Measurements from ENCODE around the gene CYGB. TPM values are rescaled to one million over a fixed set of nuclear protein-coding genes. Genes with fewer than 3 reads are reported as not detected.
A peak's percentile ranks its signal among the peaks of the same experiment; 100 is the strongest.
"Not testable (repeated sequence)": the region's sequence is repeated elsewhere in the genome, so short reads cannot be mapped to it uniquely, and the experiment has no call there.

CYGB gene
- total and polyA plus RNA-seq, 4 donors = 9.0 to 34.4 (median 24.2) TPM

DNA sequence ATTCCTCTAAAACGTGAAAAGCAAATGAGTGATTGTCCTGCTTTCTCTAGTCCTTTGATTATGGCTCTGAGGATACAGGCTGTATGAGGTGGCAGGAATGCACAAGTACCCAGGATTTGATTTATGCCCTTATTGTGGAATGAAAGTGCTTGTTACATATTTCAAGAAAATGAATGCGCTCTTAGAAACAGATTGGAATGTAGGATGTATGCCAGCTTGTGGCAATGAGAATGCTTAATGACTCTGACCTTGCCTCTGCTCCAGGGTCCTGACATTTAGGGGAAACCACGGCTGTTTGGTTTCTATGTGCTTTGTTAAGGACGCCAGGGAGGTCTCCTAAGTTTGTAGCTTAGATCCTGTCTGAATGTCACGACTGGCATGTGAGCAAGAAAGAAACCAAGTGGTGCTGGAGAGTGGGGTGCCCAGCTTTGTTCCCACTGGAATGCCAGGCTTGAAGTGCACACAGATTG is 24.3 kb upstream of the CYGB start:
- peaks cover 36% of the 10 kb centered on the region for H3K36me3 ChIP-seq (ENCODE audit: control insufficient read depth, insufficient read depth, low read length)
- peak in 1 of 6 donors; percentile 64 for DNase-seq (ENCODE audit: low read depth in 4 of 6, low spot score in 6 of 6)
- 45% methylated on average over 4 of the region's 5 CpGs for WGBS (ENCODE audit: insufficient coverage)
- no peaks in the 10 kb centered on the region for H3K9me3 ChIP-seq (ENCODE audit: control insufficient read depth, insufficient read depth, low read length)
- H3K4me3 ChIP-seq (ENCODE audit: low read depth, low read length) = no peak overlapping the region
- H3K4me1 ChIP-seq (ENCODE audit: control insufficient read depth, insufficient read depth, low read length) = peaks cover 48% of the 10 kb centered on the region
- no peaks in the 10 kb centered on the region for H3K27me3 ChIP-seq (ENCODE audit: control insufficient read depth, insufficient read depth, low read length)
- peak overlapping the region; percentile 80 for H3K27ac ChIP-seq (ENCODE audit: low read depth, low read length)

DNA sequence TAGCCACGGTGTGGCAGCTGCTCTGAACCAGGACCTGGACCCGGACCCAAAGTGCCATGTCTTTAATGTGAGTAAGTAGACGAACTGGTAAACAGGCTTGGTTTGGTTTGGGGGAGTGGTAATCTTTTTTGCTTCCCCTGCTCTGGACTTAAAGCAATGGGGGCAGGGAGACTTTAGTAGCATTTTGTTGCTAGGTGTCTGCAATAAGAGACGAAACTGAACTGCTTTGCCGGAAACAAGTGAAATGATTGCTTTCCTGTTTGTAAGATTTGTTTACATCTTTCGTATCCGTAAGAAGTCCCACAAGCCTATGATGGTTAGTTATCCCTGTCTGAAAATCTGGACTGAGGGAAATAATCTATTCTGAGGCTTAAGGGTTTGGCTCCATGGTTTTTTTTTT is 23.8 kb upstream of the CYGB start:
- H3K27me3 ChIP-seq (ENCODE audit: control insufficient read depth, insufficient read depth, low read length) = no peaks in the 10 kb centered on the region
- H3K4me3 ChIP-seq (ENCODE audit: low read depth, low read length) = no peak overlapping the region
- peak overlapping the region; percentile 80 for H3K27ac ChIP-seq (ENCODE audit: low read depth, low read length)
- H3K9me3 ChIP-seq (ENCODE audit: control insufficient read depth, insufficient read depth, low read length) = no peaks in the 10 kb centered on the region
- peaks cover 50% of the 10 kb centered on the region for H3K4me1 ChIP-seq (ENCODE audit: control insufficient read depth, insufficient read depth, low read length)
- DNase-seq (ENCODE audit: low read depth in 4 of 6, low spot score in 6 of 6) = no peak
- H3K36me3 ChIP-seq (ENCODE audit: control insufficient read depth, insufficient read depth, low read length) = peaks cover 31% of the 10 kb centered on the region
- 68% methylated on average over 3 of the region's 7 CpGs for WGBS (ENCODE audit: insufficient coverage)

DNA sequence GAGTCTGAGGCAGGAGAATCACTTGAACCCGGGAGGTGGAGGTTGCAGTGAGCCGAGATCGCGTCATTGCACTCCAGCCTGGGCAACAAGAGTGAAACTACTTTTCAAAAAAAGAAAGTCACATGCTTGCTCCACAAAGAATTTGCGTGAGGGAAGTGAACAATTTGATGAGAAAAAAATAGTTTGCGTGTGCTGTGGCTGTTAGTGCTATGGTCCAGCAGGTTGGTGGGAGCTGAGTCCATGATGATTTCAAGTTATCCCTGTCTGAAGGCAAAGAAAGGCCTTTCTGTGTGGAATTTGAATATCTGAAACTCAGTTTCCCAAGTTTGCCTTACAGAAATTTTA is 23.3 kb upstream of the CYGB start:
- H3K4me1 ChIP-seq (ENCODE audit: control insufficient read depth, insufficient read depth, low read length) = peaks cover 47% of the 10 kb centered on the region
- peak overlapping the region; percentile 5 for H3K4me3 ChIP-seq (ENCODE audit: low read depth, low read length)
- no peaks in the 10 kb centered on the region for H3K27me3 ChIP-seq (ENCODE audit: control insufficient read depth, insufficient read depth, low read length)
- H3K36me3 ChIP-seq (ENCODE audit: control insufficient read depth, insufficient read depth, low read length) = peaks cover 27% of the 10 kb centered on the region
- peak overlapping the region; percentile 80 for H3K27ac ChIP-seq (ENCODE audit: low read depth, low read length)
- WGBS (ENCODE audit: insufficient coverage) = 83% methylated on average over 5 of the region's 6 CpGs
- DNase-seq (ENCODE audit: low read depth in 4 of 6, low spot score in 6 of 6) = no peak
- H3K9me3 ChIP-seq (ENCODE audit: control insufficient read depth, insufficient read depth, low read length) = no peaks in the 10 kb centered on the region

DNA sequence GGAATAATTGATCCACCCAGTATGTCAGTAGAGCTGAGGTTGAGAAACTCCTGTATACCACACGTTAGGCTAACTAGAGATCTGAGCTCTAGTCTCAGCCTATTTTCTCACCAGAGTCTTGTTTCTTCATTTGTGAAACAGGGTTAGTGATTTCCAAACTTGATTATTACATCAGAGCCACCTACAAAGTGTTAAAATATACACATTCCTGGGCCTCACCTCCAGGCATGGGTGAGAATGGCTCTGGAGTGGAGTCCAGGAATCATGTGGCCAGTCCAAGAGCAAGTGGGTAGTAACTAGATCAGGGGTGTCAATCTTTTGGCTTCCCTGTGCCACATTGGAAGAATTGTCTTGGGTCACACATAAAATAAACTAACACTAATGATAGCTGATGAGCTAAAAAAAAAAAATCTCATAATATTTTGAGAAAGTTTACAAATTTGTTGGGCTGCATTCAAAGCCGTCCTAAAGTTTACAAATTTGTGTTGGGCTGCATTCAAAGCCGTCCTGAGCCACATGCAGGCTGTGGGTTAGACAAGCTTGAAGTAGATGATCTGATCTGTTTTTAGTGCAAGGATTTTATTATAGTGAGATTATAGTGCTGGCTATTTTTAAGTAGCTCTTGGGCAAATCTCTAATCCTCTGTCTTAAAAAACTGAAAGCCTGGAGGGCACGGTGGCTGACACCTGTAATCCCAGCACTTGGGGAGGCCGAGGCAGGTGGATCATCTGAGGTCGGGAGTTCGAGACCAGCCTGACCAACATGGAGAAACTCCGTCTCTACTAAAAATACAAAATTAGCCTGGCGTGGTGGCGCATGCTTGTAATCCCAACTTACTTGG is 22.7 kb upstream of the CYGB start:
- Histone ChIP-seq H3K9me3 (ENCODE audit: control insufficient read depth, insufficient read depth, low read length) (no peaks in the 10 kb centered on the region), H3K4me1 (ENCODE audit: control insufficient read depth, insufficient read depth, low read length) (peaks cover 41% of the 10 kb centered on the region), H3K27ac (ENCODE audit: low read depth, low read length) (peak overlapping the region; percentile 80), H3K4me3 (ENCODE audit: low read depth, low read length) (peak overlapping the region; percentile 5), H3K27me3 (ENCODE audit: control insufficient read depth, insufficient read depth, low read length) (no peaks in the 10 kb centered on the region), H3K36me3 (ENCODE audit: control insufficient read depth, insufficient read depth, low read length) (peaks cover 22% of the 10 kb centered on the region)
- 91% methylated on average over 5 of the region's 10 CpGs for WGBS (ENCODE audit: insufficient coverage)
- no peak for DNase-seq (ENCODE audit: low read depth in 4 of 6, low spot score in 6 of 6)

DNA sequence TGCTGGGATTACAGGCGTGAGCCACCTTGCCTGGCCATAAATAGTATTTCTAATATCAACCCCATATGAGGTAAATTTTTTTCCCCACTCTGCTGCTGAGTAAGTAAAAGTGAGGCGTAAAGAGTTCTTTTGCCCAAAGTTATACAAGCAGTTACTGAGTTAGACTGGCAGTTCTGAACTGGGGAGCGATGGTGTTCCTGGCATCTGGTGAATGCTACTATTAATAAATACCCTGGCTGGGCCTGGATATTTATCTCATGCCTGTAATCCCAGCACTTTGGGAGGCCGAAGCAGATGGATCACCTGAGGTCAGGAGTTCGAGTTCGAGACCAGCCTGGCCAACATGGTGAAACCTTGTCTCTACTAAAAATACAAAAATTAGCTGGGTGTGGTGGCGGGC is 22.0 kb upstream of the CYGB start:
- 88% methylated on average over 1 of the region's 7 CpGs for WGBS (ENCODE audit: insufficient coverage)
- H3K27me3 ChIP-seq (ENCODE audit: control insufficient read depth, insufficient read depth, low read length); DNase-seq (ENCODE audit: low read depth in 4 of 6, low spot score in 6 of 6); H3K9me3 ChIP-seq (ENCODE audit: control insufficient read depth, insufficient read depth, low read length): not testable (repeated sequence)
- H3K36me3 ChIP-seq (ENCODE audit: control insufficient read depth, insufficient read depth, low read length) = peaks cover 18% of the 10 kb centered on the region
- peak overlapping the region; percentile 50 for H3K4me3 ChIP-seq (ENCODE audit: low read depth, low read length)
- H3K4me1 ChIP-seq (ENCODE audit: control insufficient read depth, insufficient read depth, low read length) = peaks cover 38% of the 10 kb centered on the region
- H3K27ac ChIP-seq (ENCODE audit: low read depth, low read length) = peak overlapping the region; percentile 80

DNA sequence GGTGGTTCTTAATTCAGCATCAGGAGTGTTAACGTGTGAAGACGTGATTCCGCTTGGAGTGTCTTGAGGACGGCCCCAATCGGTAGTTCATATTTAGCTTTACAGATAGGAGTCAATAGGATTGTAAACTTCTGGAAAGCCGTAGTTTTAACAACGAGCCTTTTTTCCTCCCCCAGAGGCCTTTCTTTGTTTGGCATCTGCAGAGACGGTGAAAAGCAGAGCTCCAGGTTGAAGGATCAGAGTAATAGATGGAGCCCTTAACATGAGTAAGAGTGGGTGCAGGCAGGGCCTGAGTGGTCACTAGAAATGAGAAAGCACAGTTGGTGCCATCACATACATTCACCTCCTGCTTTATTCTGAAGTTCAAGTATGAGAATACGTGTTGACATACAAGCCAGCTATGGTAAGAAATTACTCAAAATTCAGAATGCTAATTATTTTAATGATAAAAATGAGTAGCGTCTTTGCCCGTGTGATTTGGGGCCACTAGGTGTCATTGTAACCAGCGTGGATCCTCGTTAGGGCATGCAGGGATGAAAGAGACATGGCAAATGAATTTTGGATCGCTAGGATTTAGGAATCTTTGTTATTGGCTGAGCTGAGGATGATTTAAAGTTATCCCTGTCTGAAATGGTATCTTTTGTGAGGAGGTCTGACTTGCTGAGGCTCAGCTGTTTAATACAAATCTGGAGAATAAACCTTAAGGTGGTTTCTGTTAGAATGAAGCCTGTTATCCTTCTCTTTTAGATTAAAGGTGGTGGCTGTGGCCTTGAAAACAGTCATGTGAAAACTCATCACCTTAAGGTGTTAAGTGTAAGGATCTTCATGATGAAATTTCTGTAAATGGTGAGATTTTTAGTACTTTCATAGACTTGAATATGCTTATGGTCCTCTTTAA is 20.9 kb upstream of the CYGB start:
- peak in 2 of 6 donors; percentile 61 to 83 for DNase-seq (ENCODE audit: low read depth in 4 of 6, low spot score in 6 of 6)
- H3K4me1 ChIP-seq (ENCODE audit: control insufficient read depth, insufficient read depth, low read length) = peaks cover 47% of the 10 kb centered on the region
- H3K27ac ChIP-seq (ENCODE audit: low read depth, low read length) = peak overlapping the region; percentile 80
- H3K9me3 ChIP-seq (ENCODE audit: control insufficient read depth, insufficient read depth, low read length) = no peaks in the 10 kb centered on the region
- H3K36me3 ChIP-seq (ENCODE audit: control insufficient read depth, insufficient read depth, low read length) = peaks cover 11% of the 10 kb centered on the region
- peak overlapping the region; percentile 50 for H3K4me3 ChIP-seq (ENCODE audit: low read depth, low read length)
- no peaks in the 10 kb centered on the region for H3K27me3 ChIP-seq (ENCODE audit: control insufficient read depth, insufficient read depth, low read length)
- 0% methylated on average over 10 of the region's 14 CpGs for WGBS (ENCODE audit: insufficient coverage)

DNA sequence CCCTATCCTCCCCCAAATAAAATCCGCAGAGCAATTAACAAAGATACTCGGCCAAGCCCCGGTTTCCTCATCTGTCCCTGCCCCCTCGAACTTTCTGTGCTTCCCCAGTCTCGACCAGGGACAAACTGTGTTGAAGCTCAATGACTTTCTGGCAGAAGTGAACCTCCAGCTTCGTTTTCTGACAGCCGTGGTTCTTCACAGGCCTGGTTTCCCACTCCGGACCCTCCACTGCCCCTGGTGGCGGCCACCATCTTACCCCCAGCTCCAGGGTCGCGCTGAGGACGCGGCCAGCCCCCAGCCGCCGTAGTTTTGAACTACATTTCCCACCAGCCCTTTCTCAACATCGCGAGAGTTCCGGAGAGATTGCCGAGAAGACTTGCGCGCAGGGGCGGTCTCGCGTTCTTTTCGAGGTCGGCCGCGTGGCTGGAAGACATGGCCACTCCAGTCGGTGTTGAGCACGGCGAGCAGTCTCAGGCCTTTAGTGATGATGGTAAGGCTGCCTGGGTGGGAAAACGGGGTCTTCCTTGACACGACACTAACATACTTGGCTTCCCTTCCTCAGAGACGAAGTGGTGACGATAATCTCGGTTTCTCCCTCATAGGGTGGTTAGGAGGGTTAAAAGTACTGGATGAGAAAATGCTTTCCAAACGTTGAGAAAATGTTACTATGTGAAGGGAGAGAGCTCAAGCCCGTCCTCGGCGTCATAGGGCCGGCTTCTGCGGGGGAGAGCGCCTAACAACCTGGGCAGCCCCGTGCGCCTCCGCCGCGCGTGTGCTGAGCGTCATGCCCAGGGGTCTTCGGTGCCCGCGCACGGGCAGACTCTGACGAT is 20.1 kb upstream of the CYGB start:
- Histone ChIP-seq H3K4me1 (ENCODE audit: control insufficient read depth, insufficient read depth, low read length) (peaks cover 50% of the 10 kb centered on the region), H3K36me3 (ENCODE audit: control insufficient read depth, insufficient read depth, low read length) (peaks cover 11% of the 10 kb centered on the region), H3K27ac (ENCODE audit: low read depth, low read length) (peak overlapping the region; percentile 80), H3K4me3 (ENCODE audit: low read depth, low read length) (peak overlapping the region; percentile 50), H3K27me3 (ENCODE audit: control insufficient read depth, insufficient read depth, low read length) (no peaks in the 10 kb centered on the region), H3K9me3 (ENCODE audit: control insufficient read depth, insufficient read depth, low read length) (no peaks in the 10 kb centered on the region)
- 1% methylated on average over 50 of the region's 55 CpGs for WGBS (ENCODE audit: insufficient coverage)
- DNase-seq (ENCODE audit: low read depth in 4 of 6, low spot score in 6 of 6) = peak; percentile 92 to 98 (median 94)

DNA sequence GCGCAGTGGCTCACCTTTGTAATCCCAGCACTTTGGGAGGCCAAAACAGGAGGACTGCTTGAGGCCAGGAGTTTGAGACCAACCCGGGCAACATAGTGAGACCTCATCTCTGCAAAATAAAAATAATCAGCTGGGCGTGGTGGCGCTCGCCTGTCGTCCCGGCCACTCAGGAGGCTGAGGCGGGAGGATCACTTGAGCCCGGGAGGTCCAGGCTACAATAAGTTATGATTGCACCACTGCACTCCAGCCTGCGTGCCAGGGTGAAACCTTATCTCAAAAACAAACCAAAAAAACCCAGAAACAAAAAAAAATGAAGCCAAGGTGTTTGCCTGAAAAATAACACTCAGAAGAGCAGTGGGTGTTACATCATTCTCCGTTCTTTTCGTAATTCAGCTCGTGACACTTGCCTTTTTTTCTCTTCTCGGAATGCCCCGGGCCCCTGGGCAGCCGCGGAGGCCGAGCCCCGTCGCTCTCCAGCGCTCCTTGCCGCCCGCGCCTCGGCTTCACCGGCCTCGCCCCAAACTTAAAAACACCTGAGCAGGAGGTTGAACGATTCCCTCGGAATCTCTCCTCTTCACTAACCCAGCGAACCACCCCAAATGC is 19.4 kb upstream of the CYGB start:
- H3K9me3 ChIP-seq (ENCODE audit: control insufficient read depth, insufficient read depth, low read length) = no peaks in the 10 kb centered on the region
- peaks cover 4% of the 10 kb centered on the region for H3K36me3 ChIP-seq (ENCODE audit: control insufficient read depth, insufficient read depth, low read length)
- WGBS (ENCODE audit: insufficient coverage) = 64% methylated on average over 30 of the region's 30 CpGs
- peaks cover 44% of the 10 kb centered on the region for H3K4me1 ChIP-seq (ENCODE audit: control insufficient read depth, insufficient read depth, low read length)
- peak overlapping the region; percentile 50 for H3K4me3 ChIP-seq (ENCODE audit: low read depth, low read length)
- no peaks in the 10 kb centered on the region for H3K27me3 ChIP-seq (ENCODE audit: control insufficient read depth, insufficient read depth, low read length)
- DNase-seq (ENCODE audit: low read depth in 4 of 6, low spot score in 6 of 6) = no peak
- H3K27ac ChIP-seq (ENCODE audit: low read depth, low read length) = peak overlapping the region; percentile 61

DNA sequence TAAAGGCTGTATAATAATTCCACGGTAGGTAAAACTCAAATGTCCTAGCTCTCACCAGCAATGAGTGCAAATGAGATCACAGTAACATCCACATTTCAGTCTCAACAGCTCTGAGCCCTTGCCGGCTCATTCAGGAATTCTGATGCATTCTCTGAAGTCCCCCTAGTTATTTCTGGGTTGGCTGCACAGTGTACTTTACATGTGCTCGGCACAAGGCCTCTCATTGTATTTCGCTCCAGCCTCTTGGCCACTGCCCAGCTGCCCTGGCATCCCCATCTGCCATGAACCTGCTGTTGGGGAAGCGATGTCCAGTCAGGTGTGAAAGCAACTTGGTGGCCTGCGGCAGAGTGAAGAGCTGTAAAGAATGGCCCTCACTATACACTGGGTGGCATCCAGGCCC is 16.6 kb upstream of the CYGB start:
- H3K27ac ChIP-seq (ENCODE audit: low read depth, low read length) = peak overlapping the region; percentile 87
- H3K36me3 ChIP-seq (ENCODE audit: control insufficient read depth, insufficient read depth, low read length) = no peaks in the 10 kb centered on the region
- 37% methylated on average over 5 of the region's 6 CpGs for WGBS (ENCODE audit: insufficient coverage)
- no peaks in the 10 kb centered on the region for H3K27me3 ChIP-seq (ENCODE audit: control insufficient read depth, insufficient read depth, low read length)
- no peaks in the 10 kb centered on the region for H3K9me3 ChIP-seq (ENCODE audit: control insufficient read depth, insufficient read depth, low read length)
- H3K4me3 ChIP-seq (ENCODE audit: low read depth, low read length) = no peak overlapping the region
- peaks cover 29% of the 10 kb centered on the region for H3K4me1 ChIP-seq (ENCODE audit: control insufficient read depth, insufficient read depth, low read length)
- peak in 2 of 6 donors; percentile 82 to 89 for DNase-seq (ENCODE audit: low read depth in 4 of 6, low spot score in 6 of 6)

Data from spinal cord (tissue), 10 donors.